NT2/D1 (cell line): Measurements from ENCODE around the gene KCTD11.

Experiments
- YY1 ChIP-seq: IDR thresholded peaks from 2 replicates; pipeline ENCODE4 v1.6.1; 2011; ENCODE audit not compliant: insufficient read length, insufficient read depth
- ZNF274 ChIP-seq: IDR thresholded peaks from 2 replicates; pipeline ENCODE4 v1.6.1; 2011; ENCODE audit warnings: mild to moderate bottlenecking, low read depth, low read length

GRCh38 chr17:7351665-7352502 lies at the start of gene KCTD11:
- TF ChIP-seq YY1 (no peak), ZNF274 (no peak)
